ENCODE measurements around the gene APELA.
"Not testable (repeated sequence)": the region's sequence is repeated elsewhere in the genome, so short reads cannot be mapped to it uniquely, and the experiment has no call there.

APELA gene, protein sequence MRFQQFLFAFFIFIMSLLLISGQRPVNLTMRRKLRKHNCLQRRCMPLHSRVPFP

DNA sequence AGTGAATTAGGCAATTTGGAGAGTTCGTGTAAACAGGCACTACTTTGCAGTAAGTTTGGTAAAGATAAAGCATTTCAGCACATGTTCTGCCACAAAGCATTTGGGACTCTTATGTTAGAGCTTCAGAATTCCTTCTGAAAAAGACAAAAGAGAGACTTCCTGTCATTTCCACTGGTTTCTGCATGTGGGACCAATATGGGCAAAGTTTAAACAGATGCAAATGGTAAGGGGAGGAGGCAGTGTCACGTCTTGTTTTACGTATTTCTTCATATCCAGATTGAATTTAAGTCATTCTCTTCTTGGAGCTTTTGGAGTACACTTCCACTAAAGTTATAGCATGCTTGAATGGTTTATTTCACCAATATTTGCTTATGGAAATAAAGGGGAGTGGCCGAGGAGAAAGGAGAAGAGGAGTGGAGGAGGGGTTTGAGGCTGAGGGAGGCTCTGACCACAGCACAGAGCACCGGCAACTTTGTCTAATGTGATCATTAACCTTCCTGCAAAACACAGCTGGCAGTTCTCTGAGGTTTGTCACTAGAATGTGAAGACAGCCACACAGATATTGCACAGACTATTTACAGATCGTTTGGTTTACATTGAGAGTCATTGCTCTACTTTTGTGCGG lies at the start of gene APELA:
Gene APELA, plus strand, starts transcription at position 479 of the 625 bp plus-strand sequence. CDS start 154 bp downstream, outside the sequence.
- no peak for FAIRE-seq
- DNase-seq (ENCODE audit: low spot score) = no peak

GRCh38 chr4:164828955-164829354 lies 48.0 kb upstream of the APELA start:
- FAIRE-seq (no peak), DNase-seq (ENCODE audit: low spot score) (no peak)

- no peak for FAIRE-seq
- no peak for DNase-seq (ENCODE audit: low spot score)
Measured at GRCh38 chr4:164846566-164846965, 30.4 kb upstream of the APELA start.

GRCh38 chr4:164847016-164847415 lies 30.0 kb upstream of the APELA start:
- DNase-seq (ENCODE audit: low spot score) = no peak
- FAIRE-seq = no peak

DNA sequence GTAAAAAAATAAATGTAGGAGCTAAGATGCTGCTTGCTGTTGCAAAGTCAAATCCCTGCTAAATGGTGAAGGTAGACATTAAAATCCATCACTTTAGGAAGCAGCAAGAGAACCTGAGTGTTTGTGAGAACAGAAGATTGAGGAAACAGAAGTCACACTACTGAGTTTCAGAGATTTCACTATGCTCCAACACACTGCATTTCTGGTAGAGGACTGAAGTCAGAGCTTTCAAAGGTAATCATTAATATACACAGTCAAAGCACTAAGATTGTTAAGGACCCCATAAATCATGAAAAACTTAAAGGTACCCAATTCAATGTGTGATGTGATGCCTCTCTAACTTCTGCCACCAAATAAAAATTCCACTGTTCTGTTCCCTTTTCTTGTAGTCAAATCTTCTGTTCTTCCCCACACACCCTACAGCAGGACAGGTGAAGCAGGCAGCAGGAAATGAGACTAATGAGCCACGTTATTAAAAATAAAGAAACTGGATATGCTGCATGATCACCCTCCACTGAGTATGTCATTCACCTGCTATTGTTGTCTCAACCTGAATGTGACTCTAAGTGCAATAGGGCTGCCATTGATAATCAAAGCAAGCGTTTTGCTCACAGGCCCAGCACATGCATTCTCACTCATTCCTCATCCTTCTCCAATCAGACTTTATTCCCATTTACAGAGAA lies 28.9 kb upstream of the APELA start:
- no peak for FAIRE-seq
- no peak for DNase-seq (ENCODE audit: low spot score)

GRCh38 chr4:164856396-164856795 lies 20.6 kb upstream of the APELA start:
- no peak for FAIRE-seq
- no peak for DNase-seq (ENCODE audit: low spot score)

DNA sequence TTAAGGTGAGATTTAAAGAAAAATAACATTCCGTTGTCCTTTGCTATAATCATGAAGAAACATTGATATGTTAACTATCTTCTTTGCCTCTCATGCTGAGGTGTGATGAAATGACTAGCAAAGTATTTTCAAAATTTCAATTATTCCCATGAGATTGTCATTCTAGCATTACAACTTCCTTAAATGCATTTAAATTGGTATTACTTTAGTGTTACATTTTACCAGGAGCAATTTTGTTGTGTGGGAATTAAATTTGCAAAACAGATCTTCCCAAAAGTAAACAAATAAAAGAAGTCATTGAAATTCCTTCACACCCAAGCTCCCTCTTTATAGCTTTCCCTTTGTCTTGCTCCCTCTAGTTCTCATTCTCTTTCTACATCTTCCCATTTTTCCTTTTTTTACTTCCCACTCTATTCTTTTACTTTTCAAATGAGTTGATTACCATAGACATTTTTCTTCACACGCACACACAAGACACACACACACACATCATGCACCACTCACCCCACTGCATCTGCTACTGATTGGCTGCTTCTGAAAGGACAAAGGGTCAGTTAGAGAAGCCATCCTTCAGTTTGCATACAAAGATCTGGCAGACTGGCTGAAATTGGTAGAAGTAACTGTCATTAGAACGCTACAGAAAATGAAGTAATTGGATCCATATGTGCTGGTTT lies 10.0 kb upstream of the APELA start:
- no peak for DNase-seq (ENCODE audit: low spot score)
- FAIRE-seq = no peak

- no peak for FAIRE-seq
Measured at GRCh38 chr4:164871673-164872072, 5.3 kb upstream of the APELA start.

GRCh38 chr4:164872481-164872880 lies 4.5 kb upstream of the APELA start:
- no peak for DNase-seq (ENCODE audit: low spot score)
- FAIRE-seq = no peak

More at GRCh38 chr4:164871673-164872072, 5.3 kb upstream of the APELA start:
- DNase-seq (ENCODE audit: low spot score) = no peak

GRCh38 chr4:164874789-164875188 lies 2.2 kb upstream of the APELA start:
- no peak for FAIRE-seq

DNA sequence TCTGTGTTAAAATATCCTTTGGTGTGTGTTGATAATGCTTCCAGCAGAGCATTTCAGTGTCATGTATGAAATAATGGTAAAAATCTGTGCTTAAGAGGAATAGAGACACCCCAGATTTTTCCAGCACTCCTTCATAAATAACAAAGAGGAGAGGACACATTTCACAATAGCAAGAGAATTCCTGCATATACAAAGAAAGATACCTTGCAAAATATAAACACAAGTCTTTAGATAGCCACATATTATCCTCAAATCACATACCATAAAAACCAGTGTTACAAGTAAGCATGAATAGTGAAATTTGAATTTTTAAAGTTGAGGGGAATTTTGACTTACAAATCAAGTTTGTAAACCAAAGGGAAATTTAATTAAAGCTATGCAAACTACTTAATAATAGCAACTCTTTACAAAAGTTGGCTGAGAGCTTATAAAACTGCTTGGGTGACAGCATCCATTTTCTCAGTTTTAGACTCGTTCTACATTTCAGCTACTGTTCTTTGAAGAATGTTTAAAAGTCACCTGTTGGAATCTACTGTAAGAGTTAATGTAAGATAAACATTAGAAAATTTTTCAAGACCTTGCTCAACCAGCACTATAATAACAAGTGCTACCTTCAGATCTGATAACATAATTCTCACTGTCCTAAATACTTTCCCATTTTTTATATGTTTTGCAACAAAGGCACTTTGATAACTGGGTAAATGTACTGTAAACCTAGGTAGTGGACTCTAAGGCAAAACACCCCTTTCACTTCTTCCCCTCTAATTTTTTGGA lies 3.7 kb downstream of the APELA start:
- no peak for FAIRE-seq
- no peak for DNase-seq (ENCODE audit: low spot score)

More at GRCh38 chr4:164874789-164875188, 2.2 kb upstream of the APELA start:
- no peak for DNase-seq (ENCODE audit: low spot score)

DNA sequence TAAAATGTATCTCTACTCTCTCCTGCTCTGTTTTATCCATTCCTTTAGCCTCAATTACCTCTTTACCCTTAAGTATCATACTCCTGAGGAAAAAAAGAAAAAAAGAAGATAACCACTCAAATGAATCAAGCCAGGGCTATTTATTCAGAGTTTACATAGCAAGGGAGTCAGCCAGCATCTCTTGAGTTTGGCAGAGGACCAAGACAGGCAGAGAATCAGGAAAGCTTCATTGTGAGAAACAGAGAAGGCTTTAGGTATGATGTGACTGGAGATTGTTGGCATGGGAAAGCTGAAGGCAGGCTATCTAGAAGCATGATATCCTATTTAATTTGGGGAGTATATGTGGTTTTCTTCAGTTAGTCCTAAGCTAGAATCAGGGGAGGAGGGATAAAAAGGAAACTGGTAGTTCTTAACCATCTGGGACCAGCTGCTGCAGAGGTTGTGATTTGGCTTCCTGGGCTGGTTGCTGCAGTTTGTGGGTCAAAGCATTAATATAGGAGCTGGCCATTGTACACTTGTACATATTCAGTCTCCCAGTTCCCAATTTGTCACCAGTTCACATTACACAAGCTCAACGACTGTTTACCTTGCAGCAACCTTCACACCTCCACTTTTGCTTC lies 11.2 kb downstream of the APELA start:
- DNase-seq (ENCODE audit: low spot score) = no peak
- FAIRE-seq = no peak

DNA sequence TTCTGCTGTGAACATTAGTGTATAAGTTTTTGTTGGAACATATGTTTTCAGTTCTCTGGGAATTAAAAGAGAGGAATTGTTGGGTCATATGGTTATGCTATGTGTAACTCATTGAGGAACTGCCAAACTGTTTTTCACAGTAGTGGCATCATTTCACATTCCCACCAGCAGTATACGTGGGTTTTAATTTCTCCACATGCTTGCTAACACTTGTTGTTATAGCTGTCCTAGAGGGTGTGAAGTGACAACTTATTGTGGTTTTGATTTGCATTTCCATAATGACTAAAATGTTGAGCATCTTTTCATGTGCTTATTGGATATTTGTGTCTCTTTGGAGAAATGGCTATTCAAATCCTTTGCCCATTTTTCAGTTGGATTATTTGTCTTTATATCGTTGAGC lies 13.7 kb downstream of the APELA start:
- FAIRE-seq (no peak), DNase-seq (ENCODE audit: low spot score) (no peak)

DNA sequence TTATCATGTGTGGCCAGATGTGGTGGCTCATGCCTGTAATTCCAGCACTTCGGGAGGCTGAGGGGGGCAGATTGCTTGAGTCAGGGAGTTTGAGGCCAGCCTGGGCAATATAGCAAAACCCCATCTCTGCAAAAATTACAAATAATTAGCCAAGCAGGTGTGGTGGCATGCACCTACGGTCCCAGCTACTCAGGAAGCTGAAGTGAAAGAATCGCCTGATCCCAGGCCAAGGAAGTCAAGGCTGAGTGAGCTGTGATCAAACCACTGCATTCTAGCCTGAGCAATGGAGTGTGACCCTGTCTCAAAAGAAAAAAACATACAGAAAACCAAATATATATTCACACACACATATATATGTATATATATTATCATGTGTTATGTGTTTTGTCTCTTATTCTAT lies 15.0 kb downstream of the APELA start:
- FAIRE-seq = peak; percentile 62
- DNase-seq (ENCODE audit: low spot score) = peak; percentile 38

DNA sequence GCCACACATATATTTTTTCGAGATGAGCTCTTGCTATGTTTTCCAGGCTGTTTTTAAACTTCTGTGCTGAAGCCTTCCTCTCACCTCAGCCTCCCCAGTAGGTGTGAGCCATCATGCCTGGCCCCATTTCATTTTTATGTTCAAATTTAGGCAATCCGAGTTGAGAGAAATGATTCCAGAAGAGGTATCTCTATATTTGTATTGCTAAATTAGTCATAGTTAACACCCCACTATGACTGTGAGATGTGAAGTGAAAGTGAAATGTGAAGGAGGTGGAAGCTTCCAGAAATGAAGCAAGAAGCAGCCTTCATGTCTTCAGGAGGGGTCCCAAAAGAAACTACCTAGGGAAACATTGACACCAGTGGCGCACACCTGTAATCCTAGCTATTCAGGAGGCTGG lies 17.7 kb downstream of the APELA start:
- DNase-seq (ENCODE audit: low spot score) (no peak), FAIRE-seq (no peak)

DNA sequence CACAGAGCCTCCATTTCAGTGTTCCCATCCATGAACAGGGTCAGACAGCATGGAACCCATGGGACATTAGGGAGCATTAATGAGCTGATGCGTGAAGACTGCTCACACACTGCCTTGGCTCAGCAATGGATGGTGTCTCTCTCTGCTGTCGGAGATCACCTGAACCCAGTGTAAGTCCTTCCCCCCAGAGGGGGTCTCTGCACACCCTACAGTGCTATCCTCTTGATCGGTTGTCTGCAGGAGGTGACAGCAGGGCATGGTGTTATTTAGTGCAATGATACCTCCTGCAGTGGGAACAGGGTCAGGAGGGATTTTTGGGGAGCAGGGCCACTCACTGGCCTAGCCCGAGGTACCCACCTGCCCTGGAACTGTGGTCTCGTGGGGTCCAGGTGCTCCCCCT lies 25.6 kb downstream of the APELA start:
- DNase-seq (ENCODE audit: low spot score) = no peak
- no peak for FAIRE-seq

DNA sequence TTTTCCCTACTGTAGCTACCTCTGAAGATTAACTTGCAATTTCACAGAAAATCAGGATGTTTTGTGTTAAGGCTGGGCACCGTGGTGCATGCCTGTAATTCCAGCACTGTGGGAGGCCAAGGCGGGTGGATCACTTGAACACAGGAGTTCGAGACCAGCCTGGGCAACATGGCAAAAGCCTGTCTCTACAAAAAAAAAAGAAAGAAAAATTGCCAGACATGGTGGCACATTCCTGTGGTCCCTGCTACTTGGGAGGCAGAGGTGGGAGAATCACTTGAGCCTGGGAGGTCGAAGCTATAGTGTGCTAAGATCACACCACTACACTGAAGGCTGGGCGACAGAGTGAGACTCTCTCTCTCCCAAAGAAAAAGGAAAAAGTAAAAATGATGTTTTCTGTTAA lies 27.4 kb downstream of the APELA start:
- DNase-seq (ENCODE audit: low spot score) (no peak), FAIRE-seq (no peak)

DNA sequence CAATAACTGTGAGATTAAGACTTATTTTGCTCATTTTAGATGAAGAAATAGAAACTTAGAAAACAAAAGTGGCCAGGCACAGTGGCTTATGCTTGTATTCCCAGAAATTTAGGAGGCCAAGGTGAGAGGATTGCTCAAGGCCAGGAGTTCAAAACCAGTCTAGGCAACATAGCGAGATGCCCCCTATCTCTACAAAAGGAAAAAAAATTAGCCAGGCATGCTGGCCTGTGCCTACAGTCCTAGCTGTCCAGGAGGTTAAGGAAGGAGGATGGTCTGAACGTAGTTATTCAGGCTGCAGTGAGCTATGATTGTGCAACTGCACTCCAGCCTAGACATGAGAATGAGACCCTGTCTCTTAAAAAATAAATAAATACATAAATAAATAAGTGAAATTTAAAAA lies 28.0 kb downstream of the APELA start:
- FAIRE-seq (no peak), DNase-seq (ENCODE audit: low spot score) (no peak)

- DNase-seq (ENCODE audit: low spot score) (no peak), FAIRE-seq (no peak)
Measured at GRCh38 chr4:164906368-164906767, 29.4 kb downstream of the APELA start.

GRCh38 chr4:164913506-164913905 lies 36.5 kb downstream of the APELA start:
- not testable (repeated sequence) for DNase-seq (ENCODE audit: low spot score); FAIRE-seq

GRCh38 chr4:164918956-164919355 lies 42.0 kb downstream of the APELA start:
- DNase-seq (ENCODE audit: low spot score) = no peak
- FAIRE-seq = no peak
